Neuron (in vitro differentiated cells): Measurements from ENCODE around the gene PLOD3.
"Not testable (repeated sequence)": the region's sequence is repeated elsewhere in the genome, so short reads cannot be mapped to it uniquely, and the experiment has no call there.

Source experiments
- H2AFZ ChIP-seq: one replicate; pipeline ENCODE4 v1.6.1; 2013; ENCODE audit warnings: low read depth, mild to moderate bottlenecking, inconsistent platforms, low read length, moderate library complexity
- H3K27me3 ChIP-seq: one replicate; pipeline ENCODE4 v1.6.1; 2013; ENCODE audit warnings: low read length; ENCODE audit not compliant: insufficient read depth
- H3K36me3 ChIP-seq: one replicate; pipeline ENCODE4 v1.6.1; 2013; ENCODE audit warnings: low read length; ENCODE audit not compliant: insufficient read depth
- H3K4me1 ChIP-seq: one replicate; pipeline ENCODE4 v1.6.1; 2013; ENCODE audit warnings: low read length; ENCODE audit not compliant: insufficient read depth
- H3K4me3 ChIP-seq: 2 replicates; pipeline ENCODE4 v1.5.1; 2013; ENCODE audit warnings: mild to moderate bottlenecking, low read length, moderate library complexity
- H3K9me3 ChIP-seq: one replicate; pipeline ENCODE4 v1.6.1; 2013; ENCODE audit warnings: low read length

The PLOD3 gene

DNA sequence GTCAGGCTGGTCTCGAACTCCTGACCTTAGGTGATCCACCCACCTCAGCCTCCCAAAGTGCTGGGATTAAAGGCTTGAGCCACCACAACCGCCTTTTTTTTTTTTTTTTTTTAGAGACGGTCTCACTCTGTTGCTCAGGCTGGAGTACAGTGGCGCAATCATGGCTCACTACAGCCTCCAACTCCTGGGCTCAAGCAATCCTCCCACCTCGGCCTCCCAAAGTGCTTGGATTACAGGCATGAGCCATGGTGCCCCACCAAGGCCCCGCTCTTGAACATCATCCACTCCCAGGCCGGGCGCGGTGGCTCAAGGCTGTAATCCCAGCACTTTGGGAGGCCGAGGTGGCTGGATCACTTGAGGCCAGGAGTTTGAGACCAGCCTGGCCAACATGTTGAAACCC lies 17.9 kb downstream of the PLOD3 start:
- not testable (repeated sequence) for H3K36me3 ChIP-seq, H3K9me3 ChIP-seq, H2AFZ ChIP-seq, H3K4me3 ChIP-seq
- Histone ChIP-seq H3K27me3 (peaks cover 15% of the 10 kb centered on the region), H3K4me1 (peaks cover 12% of the 10 kb centered on the region)

DNA sequence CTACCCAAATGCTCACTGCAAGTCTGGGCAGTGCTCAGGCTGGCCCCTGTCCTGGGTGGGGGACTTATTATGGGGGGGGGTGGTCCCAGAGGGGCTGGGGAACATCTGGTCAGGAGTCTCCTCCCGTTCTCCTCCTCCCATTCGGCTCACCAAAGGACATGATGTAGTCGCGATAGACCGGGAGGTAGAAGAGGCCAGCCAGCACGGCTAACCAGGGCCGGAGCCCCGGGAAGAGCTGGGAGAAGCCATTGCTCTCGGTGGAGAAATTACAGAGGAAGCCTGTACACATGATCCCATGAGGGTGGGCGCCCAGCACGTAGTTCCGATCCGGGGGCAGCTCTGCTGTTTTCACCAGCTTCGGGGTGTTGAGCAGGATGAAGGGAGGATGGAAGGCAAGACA lies 18.9 kb downstream of the PLOD3 start:
- Histone ChIP-seq H3K4me3 (no peak overlapping the region), H3K36me3 (no peaks in the 10 kb centered on the region), H3K9me3 (no peaks in the 10 kb centered on the region), H3K27me3 (peaks cover 14% of the 10 kb centered on the region), H2AFZ (no peak overlapping the region), H3K4me1 (peaks cover 12% of the 10 kb centered on the region)

DNA sequence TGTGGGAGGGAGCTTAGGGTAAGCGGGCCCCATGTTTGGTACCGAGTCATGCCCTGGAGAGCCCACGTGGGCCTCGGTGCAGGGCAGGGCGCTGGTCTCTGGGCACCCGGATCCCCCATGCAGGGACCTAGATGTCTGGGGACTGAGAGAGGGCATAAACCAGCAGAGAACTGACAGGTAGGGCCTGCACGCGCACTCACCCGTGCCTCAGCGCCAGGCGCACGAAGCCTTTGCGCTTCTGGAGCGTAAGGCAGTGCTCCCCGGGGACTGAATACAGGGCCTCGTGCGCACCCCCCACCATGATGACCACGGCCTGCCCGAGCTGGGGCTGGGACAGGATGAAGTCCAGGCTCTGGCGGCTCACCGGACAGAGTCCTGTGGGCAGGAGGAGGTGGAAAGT lies 19.4 kb downstream of the PLOD3 start:
- Histone ChIP-seq H3K9me3 (no peaks in the 10 kb centered on the region), H3K4me3 (no peak overlapping the region), H3K27me3 (peaks cover 9% of the 10 kb centered on the region), H2AFZ (no peak overlapping the region), H3K4me1 (peaks cover 12% of the 10 kb centered on the region), H3K36me3 (no peaks in the 10 kb centered on the region)

DNA sequence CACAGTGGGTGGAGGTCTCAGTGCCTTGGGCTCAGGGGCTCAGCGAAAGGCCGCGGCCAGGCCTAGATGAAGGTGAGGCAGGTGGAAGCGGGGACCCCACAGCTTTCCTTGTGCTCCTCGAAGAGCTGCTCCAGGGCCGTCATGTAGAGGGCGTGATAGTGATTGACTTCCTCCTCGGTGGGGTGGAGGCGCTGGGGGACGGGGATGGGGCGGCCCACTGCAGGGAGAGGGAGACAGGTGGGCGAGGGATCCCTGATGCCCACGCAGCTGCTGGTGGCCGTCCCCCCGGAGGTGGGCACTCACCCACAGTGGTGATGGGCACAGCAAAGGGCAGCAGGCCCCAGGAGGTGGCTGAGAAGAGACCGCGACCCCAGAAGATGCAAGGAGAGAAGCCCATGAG lies 21.5 kb downstream of the PLOD3 start:
- H3K4me3 ChIP-seq = no peak overlapping the region
- no peaks in the 10 kb centered on the region for H3K27me3 ChIP-seq
- H3K9me3 ChIP-seq = no peaks in the 10 kb centered on the region
- H3K36me3 ChIP-seq = no peaks in the 10 kb centered on the region
- H2AFZ ChIP-seq = no peak overlapping the region
- H3K4me1 ChIP-seq = peaks cover 7% of the 10 kb centered on the region

DNA sequence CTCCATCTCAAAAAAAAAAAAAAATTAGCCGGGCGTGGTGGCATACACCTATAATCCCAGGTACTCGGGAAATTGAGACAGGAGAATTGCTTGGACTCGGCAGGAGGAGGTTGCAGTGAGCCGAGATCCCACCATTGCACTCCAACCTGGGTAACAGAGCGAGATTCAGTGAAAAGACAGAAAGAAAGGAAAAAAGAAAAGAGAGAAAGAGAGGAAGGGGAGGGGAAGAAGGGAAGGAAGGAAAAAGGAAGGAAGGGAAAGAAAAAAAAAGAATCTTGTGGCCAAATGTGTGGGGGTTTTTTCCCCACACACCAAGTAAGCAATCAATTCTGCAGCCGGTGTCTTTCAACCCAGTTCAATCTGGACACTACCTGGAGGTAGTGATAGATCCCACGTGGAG lies 28.3 kb downstream of the PLOD3 start:
- H3K4me3 ChIP-seq = no peak overlapping the region
- H3K9me3 ChIP-seq = no peaks in the 10 kb centered on the region
- no peaks in the 10 kb centered on the region for H3K27me3 ChIP-seq
- no peak overlapping the region for H2AFZ ChIP-seq
- H3K4me1 ChIP-seq = no peaks in the 10 kb centered on the region
- no peaks in the 10 kb centered on the region for H3K36me3 ChIP-seq

DNA sequence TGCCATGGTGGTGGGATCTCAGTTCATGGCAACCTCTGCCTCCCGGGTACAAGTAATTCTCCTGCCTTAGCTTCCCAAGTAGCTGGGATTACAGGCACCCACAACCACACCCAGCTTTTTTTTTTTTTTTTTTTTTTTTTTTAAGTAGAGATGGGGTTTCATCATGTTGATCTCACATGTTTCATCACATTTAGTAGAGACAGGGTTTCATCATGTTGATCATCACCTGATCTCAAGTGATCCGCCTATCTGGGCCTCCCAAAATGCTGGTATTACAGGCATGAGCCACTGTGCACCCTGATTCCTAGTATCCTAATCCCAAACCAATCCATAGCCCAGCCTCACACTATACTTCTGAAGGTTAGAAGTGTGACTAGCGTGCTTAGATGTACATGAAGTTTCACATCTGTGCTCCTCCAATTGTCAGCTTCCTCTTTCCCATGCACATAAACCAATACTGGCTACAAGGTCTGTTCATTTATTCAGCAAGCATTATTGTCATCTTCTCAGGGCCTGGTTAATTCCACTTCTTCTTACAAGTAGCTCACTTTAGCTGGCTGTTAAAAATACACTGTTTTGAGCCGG lies 30.4 kb downstream of the PLOD3 start:
- H3K9me3 ChIP-seq = no peaks in the 10 kb centered on the region
- H3K27me3 ChIP-seq = no peaks in the 10 kb centered on the region
- H2AFZ ChIP-seq = no peak overlapping the region
- H3K36me3 ChIP-seq = no peaks in the 10 kb centered on the region
- H3K4me3 ChIP-seq = no peak overlapping the region
- H3K4me1 ChIP-seq = no peaks in the 10 kb centered on the region

DNA sequence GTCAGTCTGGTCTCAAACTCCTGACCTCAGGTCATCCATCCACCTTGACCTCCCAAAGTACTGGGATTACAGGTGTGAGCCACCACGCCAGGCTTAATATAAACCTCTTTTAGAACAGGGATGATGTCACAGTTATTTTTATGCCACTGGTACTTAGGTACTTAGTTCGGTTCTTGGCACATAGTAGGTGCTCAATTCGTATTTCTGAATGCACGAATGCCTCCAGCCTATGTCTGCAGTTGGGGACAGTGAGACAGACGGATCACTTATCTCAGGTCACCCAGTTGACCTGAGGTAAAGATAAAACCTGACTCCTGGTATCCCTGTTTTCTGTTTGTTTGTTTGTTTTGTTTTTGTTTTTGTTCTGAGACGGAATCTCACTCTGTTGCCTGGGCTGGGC lies 31.2 kb downstream of the PLOD3 start:
- H3K9me3 ChIP-seq = no peaks in the 10 kb centered on the region
- H3K4me3 ChIP-seq = no peak overlapping the region
- no peaks in the 10 kb centered on the region for H3K4me1 ChIP-seq
- no peaks in the 10 kb centered on the region for H3K36me3 ChIP-seq
- H3K27me3 ChIP-seq = no peaks in the 10 kb centered on the region
- no peak overlapping the region for H2AFZ ChIP-seq

DNA sequence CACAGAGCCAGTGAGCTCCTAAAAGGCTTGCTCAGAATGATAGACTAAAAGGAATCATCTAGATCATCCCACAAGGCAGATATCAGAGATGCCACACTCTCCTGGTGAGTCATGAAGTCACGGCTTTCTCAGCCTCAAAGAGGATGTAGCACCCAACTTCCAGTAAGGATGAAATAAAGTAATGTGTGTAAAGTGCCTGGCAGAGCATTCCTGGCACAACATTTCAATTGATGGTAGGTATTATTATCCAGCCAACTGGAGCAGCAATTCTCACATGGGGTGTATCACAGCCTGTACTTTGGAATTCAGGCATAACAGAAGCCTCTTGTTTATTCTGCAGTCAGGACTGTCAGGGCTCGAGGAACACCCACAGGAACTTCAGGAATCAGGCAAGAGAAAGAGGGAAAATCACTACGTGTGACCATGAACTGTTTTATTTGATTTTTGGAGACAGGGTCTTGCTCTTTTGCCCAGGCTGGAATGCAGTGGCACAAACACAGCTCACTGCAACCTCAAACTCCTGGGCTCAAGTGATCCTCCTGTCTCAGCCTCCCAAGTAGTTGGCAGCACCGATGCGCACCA lies 32.0 kb downstream of the PLOD3 start:
- no peak overlapping the region for H3K4me3 ChIP-seq
- H3K9me3 ChIP-seq = no peaks in the 10 kb centered on the region
- peaks cover 6% of the 10 kb centered on the region for H3K27me3 ChIP-seq
- H3K36me3 ChIP-seq = no peaks in the 10 kb centered on the region
- no peak overlapping the region for H2AFZ ChIP-seq
- no peaks in the 10 kb centered on the region for H3K4me1 ChIP-seq

DNA sequence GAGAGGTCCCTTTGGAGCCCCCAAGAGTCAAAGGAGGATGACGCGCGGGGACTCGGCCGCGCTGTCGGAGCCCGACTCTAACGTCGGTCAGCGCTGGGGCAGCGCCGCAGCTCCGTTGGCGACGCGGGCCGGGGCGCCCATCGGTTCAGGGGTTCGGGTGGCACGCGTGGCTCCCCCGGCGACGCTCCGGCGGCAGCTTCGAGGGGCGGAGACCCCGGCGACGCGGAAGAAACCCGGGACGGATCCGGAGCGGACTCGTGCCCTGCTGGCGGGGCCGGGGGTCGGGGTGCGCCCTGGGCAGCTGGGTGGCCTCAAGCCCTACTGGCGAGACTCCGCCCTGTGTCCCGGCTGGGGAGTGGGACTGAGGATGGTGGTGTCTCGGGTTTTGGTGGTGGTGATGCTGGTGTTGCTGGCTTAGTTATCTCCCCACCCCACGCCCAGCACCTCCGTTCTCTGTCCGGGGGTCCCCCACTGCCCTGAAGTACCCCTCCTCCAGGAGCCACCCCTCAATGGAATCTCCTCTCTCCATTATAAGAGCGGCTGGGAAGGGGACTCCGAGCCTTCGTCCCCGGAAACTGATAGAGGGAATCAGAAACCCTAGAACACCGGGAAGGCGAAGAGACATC lies 37.1 kb downstream of the PLOD3 start, which contains the start of gene NAT16:
Gene NAT16 (minus strand): TSS at position 164 of the 626 bp plus-strand sequence. CDS start 5,486 bp downstream, outside the sequence.
- peaks cover 10% of the 10 kb centered on the region for H3K27me3 ChIP-seq
- peak within 1 kb of the TSS; percentile 48 for H3K4me3 ChIP-seq
- no peaks in the 10 kb centered on the region for H3K36me3 ChIP-seq
- H2AFZ ChIP-seq = peak within 1 kb of the TSS; percentile 94
- peaks cover 7% of the 10 kb centered on the region for H3K4me1 ChIP-seq
- H3K9me3 ChIP-seq = no peaks in the 10 kb centered on the region

DNA sequence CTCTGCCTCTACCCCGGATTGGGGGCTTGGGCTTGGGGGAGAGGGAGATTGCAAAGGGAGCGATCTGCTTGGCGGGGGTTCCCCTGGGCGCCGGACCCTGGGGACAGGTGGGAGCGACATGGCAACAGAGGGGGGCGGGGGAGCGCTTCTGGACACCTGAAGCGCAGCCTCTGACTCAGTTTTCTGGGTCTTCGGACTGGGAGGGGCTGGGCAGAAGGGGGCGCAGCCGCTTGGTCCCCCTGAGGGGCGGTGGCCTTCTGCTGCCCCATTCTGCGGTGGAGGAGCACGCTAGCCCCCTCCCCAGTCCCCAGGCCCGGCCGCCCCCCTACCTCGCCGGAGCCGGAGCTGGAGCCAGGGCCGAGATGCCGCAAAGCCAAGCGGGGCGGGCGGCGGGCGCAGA lies 37.7 kb downstream of the PLOD3 start:
- Histone ChIP-seq H3K9me3 (no peaks in the 10 kb centered on the region), H3K4me3 (peak overlapping the region; percentile 48), H3K4me1 (peaks cover 7% of the 10 kb centered on the region), H3K36me3 (no peaks in the 10 kb centered on the region), H3K27me3 (peaks cover 10% of the 10 kb centered on the region), H2AFZ (peak overlapping the region; percentile 94)

DNA sequence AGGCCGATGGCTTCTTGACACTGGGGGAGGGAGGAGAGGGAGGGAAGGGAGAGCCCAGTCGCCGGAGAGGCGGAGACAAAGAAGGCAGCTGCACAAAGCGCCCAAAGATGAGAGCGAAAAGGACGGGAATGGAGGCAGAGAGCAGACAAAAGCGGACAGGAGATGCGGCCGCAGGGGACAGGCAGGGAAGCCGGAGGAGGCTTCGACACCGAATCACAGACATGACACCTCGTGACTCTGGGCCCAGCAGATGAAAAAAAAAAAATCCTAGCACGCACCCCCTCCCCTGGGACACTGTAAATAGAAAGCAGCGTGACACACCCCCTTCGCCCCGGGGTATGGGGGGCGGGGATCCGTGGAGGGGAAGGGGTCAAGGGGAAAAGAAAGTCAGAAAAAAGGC lies 38.3 kb downstream of the PLOD3 start:
- Histone ChIP-seq H3K9me3 (peaks cover 4% of the 10 kb centered on the region), H3K4me3 (peak overlapping the region; percentile 48), H2AFZ (peak overlapping the region; percentile 72), H3K4me1 (peaks cover 7% of the 10 kb centered on the region), H3K36me3 (no peaks in the 10 kb centered on the region), H3K27me3 (peaks cover 15% of the 10 kb centered on the region)

DNA sequence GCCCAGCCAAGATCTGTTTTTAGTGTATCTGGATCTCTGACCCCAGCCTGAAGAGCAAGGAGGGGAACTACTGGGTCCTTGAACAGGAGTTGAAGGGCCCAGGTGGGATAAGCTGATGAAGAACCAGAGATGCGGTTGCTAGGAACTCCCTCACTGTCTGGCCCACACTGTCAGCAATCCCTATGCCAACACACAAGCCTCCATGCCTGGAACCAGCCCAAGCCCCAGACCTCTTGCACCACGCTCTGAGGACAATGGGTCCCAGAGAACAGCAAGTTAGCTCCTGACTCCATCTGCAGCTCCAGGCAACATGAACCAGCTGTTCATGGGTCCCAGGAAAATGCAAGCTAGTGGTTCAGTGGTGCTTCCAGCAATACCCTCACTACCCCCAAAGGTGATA lies 39.7 kb downstream of the PLOD3 start:
- Histone ChIP-seq H3K9me3 (peaks cover 4% of the 10 kb centered on the region), H2AFZ (no peak overlapping the region), H3K36me3 (no peaks in the 10 kb centered on the region), H3K27me3 (peaks cover 30% of the 10 kb centered on the region), H3K4me1 (peaks cover 14% of the 10 kb centered on the region), H3K4me3 (no peak overlapping the region)

DNA sequence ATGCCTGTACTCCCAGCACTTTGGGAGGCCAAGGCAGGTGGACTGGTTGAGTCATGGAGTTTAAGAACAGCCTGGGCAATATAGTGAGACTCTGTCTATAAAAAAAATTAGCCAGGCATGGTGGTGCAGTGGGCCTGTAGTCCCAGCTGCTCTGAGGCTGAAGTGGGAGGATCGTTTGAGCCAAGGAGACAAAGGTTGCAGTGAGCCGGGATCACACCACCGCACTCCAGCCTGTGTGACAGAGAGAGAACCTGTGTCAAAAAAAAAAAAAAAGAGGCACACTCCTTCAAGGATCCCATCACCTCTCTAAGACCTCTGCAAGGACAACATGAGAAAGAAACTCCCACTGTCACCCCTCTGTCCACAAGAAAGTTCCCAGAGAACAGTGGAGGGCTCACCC lies 41.7 kb downstream of the PLOD3 start:
- Histone ChIP-seq H3K9me3 (peaks cover 4% of the 10 kb centered on the region), H2AFZ (no peak overlapping the region), H3K27me3 (peaks cover 46% of the 10 kb centered on the region), H3K4me3 (no peak overlapping the region), H3K4me1 (peaks cover 23% of the 10 kb centered on the region), H3K36me3 (no peaks in the 10 kb centered on the region)
